Bone marrow (tissue), 2 donors: Measurements from ENCODE around the gene MRPL20.
"Not testable (repeated sequence)": the region's sequence is repeated elsewhere in the genome, so short reads cannot be mapped to it uniquely, and the experiment has no call there.

Experiments
- DNase-seq, 2 donors: peaks; one replicate each; lab custom pipeline; 2025; lab: John Stamatoyannopoulos, UW

Gene MRPL20

DNA sequence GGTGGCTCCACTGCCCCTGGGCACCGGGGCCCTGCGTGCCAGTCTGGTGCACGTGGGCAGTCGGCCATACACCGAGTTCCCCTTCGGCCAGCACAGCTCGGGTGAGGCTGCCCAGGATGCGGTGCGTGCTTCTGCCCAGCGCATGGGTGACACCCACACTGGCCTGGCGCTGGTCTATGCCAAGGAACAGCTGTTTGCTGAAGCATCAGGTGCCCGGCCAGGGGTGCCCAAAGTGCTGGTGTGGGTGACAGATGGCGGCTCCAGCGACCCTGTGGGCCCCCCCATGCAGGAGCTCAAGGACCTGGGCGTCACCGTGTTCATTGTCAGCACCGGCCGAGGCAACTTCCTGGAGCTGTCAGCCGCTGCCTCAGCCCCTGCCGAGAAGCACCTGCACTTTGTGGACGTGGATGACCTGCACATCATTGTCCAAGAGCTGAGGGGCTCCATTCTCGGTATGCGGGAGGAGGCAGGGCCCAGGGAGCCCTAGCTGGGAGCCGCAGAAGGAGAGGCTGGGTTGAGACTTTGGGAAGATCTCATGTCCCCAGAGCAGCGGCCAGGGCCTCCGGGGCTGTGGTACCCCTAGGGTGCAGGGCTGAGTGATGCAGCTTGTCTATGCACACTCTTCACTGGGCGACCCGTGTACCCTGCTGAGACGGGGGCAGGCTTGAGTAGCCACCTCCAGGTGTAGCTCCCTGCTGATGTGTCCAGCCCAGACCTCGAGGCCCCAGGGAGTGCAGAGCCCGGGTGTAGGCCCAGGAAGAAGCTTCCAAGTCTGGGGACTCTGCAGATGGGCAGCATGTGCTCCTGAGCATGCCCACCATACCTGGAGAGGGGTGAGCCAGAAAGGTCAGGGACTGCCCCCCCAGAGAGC is 30.2 kb upstream of the MRPL20 start:
- no peak for DNase-seq

DNA sequence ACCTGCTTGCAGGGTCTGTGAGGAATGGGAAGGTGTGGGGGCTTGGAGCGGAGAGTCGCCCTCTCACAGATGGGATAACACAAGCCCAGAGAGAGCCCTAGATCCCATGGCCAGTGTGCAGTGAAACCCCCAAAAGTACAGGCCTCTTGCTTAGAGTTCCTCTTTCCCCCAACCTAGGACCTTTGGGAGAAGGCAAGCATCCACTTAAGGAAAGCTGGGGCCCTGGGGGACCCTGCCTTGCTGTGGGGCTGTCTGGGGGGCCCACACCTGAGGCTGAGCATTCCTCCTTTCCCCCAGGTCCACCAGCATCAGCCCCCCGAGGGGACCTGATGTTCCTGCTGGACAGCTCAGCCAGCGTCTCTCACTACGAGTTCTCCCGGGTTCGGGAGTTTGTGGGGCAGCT is 29.5 kb upstream of the MRPL20 start:
- no peak for DNase-seq

DNA sequence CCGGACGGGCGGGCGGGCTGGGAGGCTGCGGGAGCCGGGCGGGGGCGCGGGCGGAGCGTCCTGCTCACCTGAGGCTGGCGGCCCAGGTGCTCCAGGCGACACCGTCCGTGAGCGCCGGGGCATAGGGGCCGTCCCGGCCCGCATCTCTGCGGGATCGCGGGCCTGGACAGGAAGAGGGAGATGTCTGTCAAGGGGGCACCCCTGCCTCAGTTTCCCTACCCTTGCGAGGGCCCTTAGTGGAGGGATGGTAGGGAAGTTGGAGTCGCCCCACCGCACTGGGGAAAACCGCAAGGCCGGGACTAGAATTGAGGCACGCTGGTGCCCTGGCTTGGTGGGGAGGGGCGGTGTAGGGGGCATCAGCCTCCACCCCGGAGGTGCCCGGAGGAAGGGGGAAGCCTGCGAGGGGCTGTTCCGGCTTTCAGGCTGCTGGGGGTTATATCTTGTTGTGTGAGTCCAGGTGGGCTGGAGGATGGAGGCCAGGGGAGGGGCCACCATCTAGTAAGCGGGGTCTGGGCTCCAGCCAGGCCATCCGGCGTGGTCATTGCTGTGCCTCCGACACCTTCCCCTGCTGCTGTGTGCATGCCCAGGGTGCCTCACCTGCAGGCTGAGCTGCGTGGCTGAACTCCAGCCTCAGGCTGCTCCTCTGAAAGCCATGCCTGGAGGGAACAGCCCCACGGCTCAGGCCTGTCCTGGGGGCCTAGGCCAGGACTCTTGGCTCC is 29.0 kb upstream of the MRPL20 start:
- no peak for DNase-seq

- no peak for DNase-seq
Observed at GRCh38 chr1:1435106-1435903, 28.2 kb upstream of the MRPL20 start, which contains the start of gene VWA1. Gene VWA1, plus strand, starts transcription at chr1:1435690. Its CDS starts 59 bp downstream, at chr1:1435749.

GRCh38 chr1:1434824-1435105 is 27.7 kb upstream of the MRPL20 start:
- no peak for DNase-seq

- DNase-seq: peak in 1 of 2 donors; percentile 44
Observed at GRCh38 chr1:1434131-1434823, 27.2 kb upstream of the MRPL20 start.

- DNase-seq: peak; percentile 33 to 38
Observed at GRCh38 chr1:1433804-1434130, 26.7 kb upstream of the MRPL20 start.

- DNase-seq: no peak
Observed at GRCh38 chr1:1432951-1433803, 26.1 kb upstream of the MRPL20 start.

GRCh38 chr1:1432274-1432950 is 25.3 kb upstream of the MRPL20 start:
- DNase-seq: no peak

DNA sequence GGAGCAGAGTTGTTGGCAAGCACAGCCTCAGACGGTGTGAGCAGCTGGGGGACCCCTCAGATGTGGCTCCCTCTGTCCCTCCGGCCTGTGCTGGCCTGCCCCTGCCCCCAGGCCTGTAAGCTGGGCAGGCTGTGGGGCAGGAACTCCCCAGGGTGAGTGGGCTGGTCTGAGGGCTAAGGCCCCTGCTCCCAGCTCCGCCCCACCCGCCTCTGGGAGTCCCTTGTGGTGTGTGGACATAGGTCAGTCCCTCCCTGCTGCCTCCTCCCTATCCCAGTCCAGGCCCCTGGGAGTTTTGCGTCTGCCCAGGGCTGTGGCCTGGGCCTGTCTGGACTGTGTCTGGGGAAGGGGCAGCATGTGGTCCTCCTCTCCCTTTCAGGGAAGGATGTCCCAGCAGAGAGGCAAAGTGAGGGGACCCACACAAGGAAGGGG is 24.8 kb upstream of the MRPL20 start:
- no peak for DNase-seq

GRCh38 chr1:1430992-1431844 is 24.1 kb upstream of the MRPL20 start:
- DNase-seq: no peak

- no peak for DNase-seq
Observed at GRCh38 chr1:1430114-1430982, 23.3 kb upstream of the MRPL20 start.

GRCh38 chr1:1429671-1430073 is 22.6 kb upstream of the MRPL20 start:
- DNase-seq: no peak

- DNase-seq: not testable (repeated sequence)
Observed at GRCh38 chr1:1428967-1429366, 21.9 kb upstream of the MRPL20 start.

DNA sequence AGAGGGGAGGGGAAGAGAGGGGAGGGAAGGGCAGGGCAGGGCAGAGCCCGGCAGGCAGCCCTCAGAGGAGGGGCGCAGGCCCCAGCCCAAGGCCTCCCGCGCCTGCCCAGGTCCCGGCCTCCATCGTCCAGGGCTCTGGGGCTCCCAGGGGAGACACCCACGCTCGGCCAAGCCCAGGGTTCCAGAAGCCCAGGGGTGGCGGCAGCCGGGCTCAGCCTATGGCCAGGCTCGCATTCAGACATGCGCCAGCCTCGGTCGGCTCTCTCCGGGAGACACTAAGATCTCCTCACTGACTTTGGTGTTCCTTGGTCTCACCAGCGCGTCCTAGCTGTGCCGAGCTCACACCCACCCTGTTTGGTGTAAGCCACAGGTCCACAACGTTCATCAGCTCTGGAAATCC is 21.1 kb upstream of the MRPL20 start:
- DNase-seq: no peak

GRCh38 chr1:1427820-1428148 is 20.7 kb upstream of the MRPL20 start:
- DNase-seq: no peak

DNA sequence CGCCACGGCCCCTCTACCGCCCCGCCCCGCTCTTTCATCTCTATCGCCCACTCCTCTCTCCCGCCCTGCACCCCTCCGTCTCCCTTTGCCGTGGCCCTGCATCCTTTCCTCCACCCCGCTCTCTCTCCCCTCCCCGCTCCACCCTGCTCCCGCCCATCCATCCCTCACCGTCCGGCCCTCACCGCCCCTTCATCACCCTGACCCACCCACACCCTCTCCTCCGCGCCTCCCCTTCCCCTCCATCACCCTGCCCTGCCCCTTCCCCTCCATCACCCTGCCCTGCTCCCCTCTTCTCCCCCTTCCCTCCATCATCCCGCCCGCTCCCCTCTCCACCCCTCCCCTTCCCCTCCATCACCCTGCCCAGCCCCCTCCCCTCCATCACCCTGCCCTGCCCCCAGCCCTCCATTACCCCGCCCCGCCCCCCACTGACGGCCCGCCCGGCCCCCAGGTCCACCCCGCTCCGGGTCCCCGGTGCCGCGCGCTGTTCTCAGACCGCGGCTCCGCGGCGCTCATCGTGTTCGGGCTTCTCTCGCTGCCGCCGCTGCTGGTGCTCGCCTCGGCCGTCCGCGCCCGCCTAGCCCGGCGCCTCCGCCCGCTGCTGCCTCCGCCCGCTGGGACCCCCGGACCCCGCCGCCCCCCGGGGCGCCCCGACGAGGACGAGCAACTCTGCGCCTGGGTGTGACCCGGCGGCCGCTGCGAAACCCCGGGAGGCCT is 20.2 kb upstream of the MRPL20 start:
- no peak for DNase-seq

- DNase-seq: no peak
Observed at GRCh38 chr1:1426496-1427105, 19.5 kb upstream of the MRPL20 start.
